Aorta (tissue), 5 donors: Measurements from ENCODE around the gene FAM120A. TPM values are rescaled to one million over a fixed set of nuclear protein-coding genes. Genes with fewer than 3 reads are reported as not detected.

Experiments
- ATAC-seq: fragments of 200-7000 bp; cut with Tn5 transposase; one replicate; pipeline ENCODE4 v1.9.1; 2022; ENCODE audit warnings: moderate library complexity; ENCODE audit not compliant: low FRiP score
- DNase-seq, 2 donors: peaks; one replicate each; pipeline ENCODE4 v3.0.0-alpha.2; 2020
- H3K27ac ChIP-seq, 2 donors: one replicate each; pipeline ENCODE4 v1.5.1; 2013; ENCODE audit warnings: low read length in 2 of 2, mild to moderate bottlenecking in 2 of 2, moderate library complexity in 2 of 2, control low read depth in 1 of 2, inconsistent platforms in 1 of 2, low read depth in 1 of 2
- H3K27me3 ChIP-seq, 2 donors: one replicate each; pipeline ENCODE4 v1.6.1; 2013; ENCODE audit warnings: control low read depth in 1 of 2, low read length in 1 of 2, mild to moderate bottlenecking in 1 of 2, moderate library complexity in 1 of 2; ENCODE audit not compliant: insufficient read depth in 2 of 2, control insufficient read depth in 1 of 2
- H3K36me3 ChIP-seq, 2 donors: one replicate each; pipeline ENCODE4 v1.6.1; 2013; ENCODE audit warnings: control low read depth in 1 of 2, low read length in 1 of 2, mild to moderate bottlenecking in 1 of 2; ENCODE audit not compliant: insufficient read depth in 2 of 2, control insufficient read depth in 1 of 2
- H3K4me1 ChIP-seq, 2 donors: one replicate each; pipeline ENCODE4 v1.6.1; 2013; ENCODE audit warnings: low read length in 2 of 2, control low read depth in 1 of 2, mild to moderate bottlenecking in 1 of 2, moderate library complexity in 1 of 2; ENCODE audit not compliant: insufficient read depth in 2 of 2, control insufficient read depth in 1 of 2
- H3K4me3 ChIP-seq, 2 donors: one replicate each; pipeline ENCODE4 v1.5.1; 2013; ENCODE audit warnings: low read length in 2 of 2, control low read depth in 1 of 2, mild to moderate bottlenecking in 1 of 2
- H3K9me3 ChIP-seq: one replicate; pipeline ENCODE4 v1.6.1; 2013; ENCODE audit warnings: mild to moderate bottlenecking, low read length; ENCODE audit not compliant: control insufficient read depth
- WGBS, 2 donors: extraction: QIAGEN DNeasy Blood & Tissue Kit; methylation state at CpG; one replicate each; pipeline ENCODE4 v1.1.7; 2013; 5-methylcytosine and 5-hydroxymethylcytosine counted together
- intact Hi-C, 2 donors: fragments of 100-400 bp; cut with DNase I; formaldehyde crosslinking; loops; one replicate each; pipeline versions ENCODE4 v1.14.2 to v1.15.0; 2022
- polyA plus RNA-seq, 2 donors: library from polyadenylated mRNA; stranded (reverse); fragments of 200-250 nt; gene quantifications; one replicate each; pipeline ENCODE4 v1.2.3, GENCODE V29; 2013
- total RNA-seq, 2 donors: library from RNA; stranded (reverse); fragmentation: NEBNext Ultra II Directional; extraction: Animal tissue kit (Norgen Biotek cat#: 25700); gene quantifications; one replicate each; pipeline ENCODE4 v1.2.1, GENCODE V29; 2021
- donor health status: healthy with polysubstance abuse.
- donor health status: Bipolar disorder and iron deficiency.
- donor health status: DM: no; HTN: no; CAD: no.
- donor health status: DM: no; HTN: no; CAD: no.
- donor health status: DM: yes; HTN: yes; CAD: no.

FAM120A gene
- total and polyA plus RNA-seq, 4 donors, result 30.7 to 88.6 (median 61.3) TPM

DNA sequence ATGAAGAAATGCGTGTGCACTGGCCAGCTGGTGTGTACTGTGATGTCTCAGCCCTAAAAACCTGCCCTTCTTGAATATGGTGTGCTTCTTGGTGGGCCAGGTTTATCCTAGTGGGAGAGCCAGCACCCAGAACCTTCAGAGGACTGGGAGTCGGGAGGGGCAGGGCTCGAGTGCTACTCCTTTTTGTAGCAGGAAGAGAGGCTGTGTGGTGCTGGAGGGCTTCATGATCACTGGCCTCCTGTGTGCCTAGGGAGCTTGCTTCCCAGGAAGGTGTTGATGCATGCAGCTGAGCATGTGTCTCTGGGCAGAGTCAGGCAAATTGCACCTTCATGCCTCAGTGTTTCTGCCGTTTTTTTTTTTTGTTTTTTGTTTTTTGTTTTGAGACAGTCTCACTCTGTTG lies 144.9 kb downstream of the FAM120A start:
- DNase-seq, result peak; percentile 26 to 48
- Histone ChIP-seq H3K4me3 (no peak overlapping the region), H3K36me3 (no peaks in the 10 kb centered on the region), H3K9me3 (no peaks in the 10 kb centered on the region), H3K27me3 (no peaks in the 10 kb centered on the region), H3K27ac (no peak overlapping the region), H3K4me1 (no peaks in the 10 kb centered on the region)
- WGBS, 2 donors, result 81 to 83% methylated on average over 4 of the region's 4 CpGs
- ATAC-seq, result no peak
- intact Hi-C loops, result no loop called here

DNA sequence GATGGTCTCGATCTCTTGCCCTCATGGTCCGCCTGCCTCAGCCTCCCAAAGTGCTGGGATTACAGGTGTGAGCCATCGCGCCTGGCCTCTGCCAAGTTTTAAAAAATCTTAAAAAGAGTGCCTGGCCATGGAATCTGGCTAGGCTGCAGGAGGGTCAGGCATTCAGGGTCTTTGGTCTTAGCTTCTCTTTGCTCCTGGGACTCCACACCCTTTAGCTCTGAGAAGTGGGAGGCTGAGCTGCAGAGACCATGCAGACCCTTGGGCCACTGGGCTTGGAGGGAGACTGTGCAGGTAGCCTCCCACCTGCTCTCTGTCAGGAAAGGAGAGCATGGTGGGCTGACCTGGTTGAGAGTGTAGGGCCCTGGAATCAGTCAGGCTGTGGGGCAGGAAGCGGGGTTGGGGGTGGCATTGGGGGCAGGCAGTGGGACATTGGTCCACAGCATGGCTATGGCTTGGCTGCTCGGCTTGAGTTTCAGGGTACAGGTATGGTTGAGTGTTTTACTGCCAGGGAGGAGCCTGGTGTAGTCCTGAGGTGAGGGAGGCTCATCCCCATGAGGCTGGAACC lies 145.7 kb downstream of the FAM120A start:
- ATAC-seq, result no peak
- Histone ChIP-seq H3K27ac (no peak overlapping the region), H3K9me3 (no peaks in the 10 kb centered on the region), H3K4me3 (no peak overlapping the region), H3K36me3 (no peaks in the 10 kb centered on the region), H3K27me3 (no peaks in the 10 kb centered on the region), H3K4me1 (no peaks in the 10 kb centered on the region)
- intact Hi-C loops, result no loop called here
- WGBS, 2 donors, result 94 to 98% methylated on average over 6 of the region's 6 CpGs
- DNase-seq, result peak; percentile 13 to 35

DNA sequence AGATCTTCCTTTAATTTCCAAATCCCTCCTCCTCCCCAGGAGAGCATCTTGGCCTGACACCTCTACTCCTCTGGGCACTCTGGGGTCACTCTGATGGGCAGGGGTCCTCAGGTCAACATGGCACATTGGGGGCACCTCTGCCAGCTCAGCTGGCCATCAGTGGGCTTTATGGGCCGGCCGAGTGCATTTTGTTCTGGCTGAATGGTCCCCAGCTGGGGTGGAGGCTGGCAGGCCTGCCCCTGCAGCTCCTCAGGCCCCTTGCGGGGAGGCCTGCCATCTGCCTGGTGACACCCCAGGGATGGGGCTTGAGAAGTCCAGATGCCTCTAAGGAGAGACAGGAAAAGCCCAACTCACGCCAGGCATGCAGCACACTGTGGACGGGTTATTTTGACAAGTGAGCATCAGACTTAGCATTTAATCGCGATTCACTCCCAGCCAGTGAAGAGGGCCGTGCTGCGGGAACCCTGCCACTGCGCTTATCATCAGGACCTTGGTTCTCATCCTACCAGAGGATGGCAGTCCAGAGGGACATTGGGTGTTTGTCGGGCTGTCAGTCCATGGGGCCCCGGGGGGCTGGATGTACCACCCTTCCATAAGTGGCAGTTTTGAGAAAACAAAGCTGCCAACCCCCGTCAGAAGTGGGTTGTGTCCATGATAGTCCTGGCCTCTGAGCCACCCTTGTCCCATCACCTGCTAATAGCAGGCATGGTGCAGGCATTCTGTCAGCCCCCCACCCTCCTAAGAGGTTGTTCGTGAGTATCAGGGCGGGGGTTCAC lies 146.6 kb downstream of the FAM120A start:
- WGBS, 2 donors, result 76 to 82% methylated on average over 15 of the region's 15 CpGs
- no peaks in the 10 kb centered on the region for H3K4me1 ChIP-seq
- no peaks in the 10 kb centered on the region for H3K27me3 ChIP-seq
- no peak overlapping the region for H3K27ac ChIP-seq
- H3K4me3 ChIP-seq, result no peak overlapping the region
- no peak for ATAC-seq
- intact Hi-C loops, result no loop called here
- peak; percentile 35 to 54 for DNase-seq
- no peaks in the 10 kb centered on the region for H3K36me3 ChIP-seq
- no peaks in the 10 kb centered on the region for H3K9me3 ChIP-seq

DNA sequence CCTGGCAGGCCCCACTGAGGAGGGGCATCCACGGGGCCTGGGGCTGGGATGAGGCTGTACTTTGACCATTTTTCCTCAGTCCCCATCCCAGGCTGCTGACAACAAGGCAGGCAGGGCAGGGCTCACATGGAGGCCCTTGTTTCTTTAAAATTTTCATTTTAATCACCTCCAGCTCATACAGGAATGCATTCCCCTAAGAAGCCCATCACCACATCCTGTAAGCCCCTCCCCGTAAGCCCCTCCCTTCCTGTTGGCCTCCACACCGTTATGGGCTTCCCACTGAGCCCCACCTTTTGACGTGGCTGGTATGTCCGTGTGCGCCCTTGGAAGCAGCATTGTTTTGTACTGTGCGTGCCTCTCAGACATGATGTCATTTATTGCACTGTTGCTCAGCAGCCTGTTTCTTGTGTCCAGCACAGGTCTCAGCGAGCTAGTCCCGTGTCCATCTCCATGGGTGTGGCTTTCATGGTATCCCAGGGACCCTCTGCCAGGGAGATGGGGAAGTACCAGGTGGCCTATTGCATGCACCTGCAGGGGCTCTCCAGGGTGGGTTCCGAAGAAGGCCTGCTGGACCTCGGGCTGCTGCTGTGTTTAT lies 147.3 kb downstream of the FAM120A start:
- no peaks in the 10 kb centered on the region for H3K4me1 ChIP-seq
- ATAC-seq (no peak), DNase-seq (peak; percentile 38 to 61)
- intact Hi-C loops, result no loop called here
- H3K27me3 ChIP-seq, result no peaks in the 10 kb centered on the region
- no peaks in the 10 kb centered on the region for H3K9me3 ChIP-seq
- H3K4me3 ChIP-seq, result no peak overlapping the region
- no peak overlapping the region for H3K27ac ChIP-seq
- no peaks in the 10 kb centered on the region for H3K36me3 ChIP-seq
- WGBS, 2 donors, result 48% methylated on average over 11 of the region's 11 CpGs

DNA sequence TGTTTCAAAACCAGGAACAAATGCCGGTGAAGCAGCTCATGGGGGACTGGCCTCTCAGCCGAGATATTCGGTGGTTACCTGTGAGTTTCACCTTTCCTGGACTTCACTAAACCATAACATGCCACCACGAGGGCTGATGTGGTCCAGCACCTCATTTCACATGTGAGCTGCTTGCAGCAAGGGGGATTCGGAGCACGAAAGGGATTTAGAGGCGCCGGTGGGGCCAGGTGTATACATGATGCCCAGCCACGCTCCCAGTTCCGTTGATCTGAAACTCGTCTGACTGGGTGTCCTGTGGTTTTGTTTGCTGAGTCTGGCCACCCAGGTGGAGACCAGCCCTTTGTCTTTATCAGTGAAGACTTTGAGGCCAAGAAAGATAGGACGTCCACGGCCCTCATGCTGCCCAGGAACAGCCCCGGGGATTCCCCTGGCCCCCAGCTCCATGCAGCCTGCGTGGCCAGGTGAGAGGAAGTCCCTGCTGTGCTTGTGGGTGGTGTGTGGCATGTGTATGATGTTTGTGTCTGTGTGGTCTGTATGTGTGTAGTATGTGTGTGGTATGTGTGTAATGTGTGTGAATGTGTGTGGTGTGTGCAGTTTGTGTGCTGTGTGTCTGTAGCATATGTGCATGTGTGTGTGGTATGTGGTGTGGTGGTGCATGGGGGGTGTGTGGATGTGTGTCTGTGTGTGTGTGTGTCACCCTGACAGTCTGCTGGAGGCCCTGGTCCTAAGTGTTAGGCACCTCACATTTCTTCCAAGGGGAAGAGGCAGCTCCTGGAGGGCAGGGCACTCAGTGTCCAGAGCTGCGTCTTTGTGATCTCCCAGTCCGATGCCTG lies 148.3 kb downstream of the FAM120A start:
- DNase-seq, result peak; percentile 46 to 59
- intact Hi-C loops, result no loop called here
- no peaks in the 10 kb centered on the region for H3K4me1 ChIP-seq

DNA sequence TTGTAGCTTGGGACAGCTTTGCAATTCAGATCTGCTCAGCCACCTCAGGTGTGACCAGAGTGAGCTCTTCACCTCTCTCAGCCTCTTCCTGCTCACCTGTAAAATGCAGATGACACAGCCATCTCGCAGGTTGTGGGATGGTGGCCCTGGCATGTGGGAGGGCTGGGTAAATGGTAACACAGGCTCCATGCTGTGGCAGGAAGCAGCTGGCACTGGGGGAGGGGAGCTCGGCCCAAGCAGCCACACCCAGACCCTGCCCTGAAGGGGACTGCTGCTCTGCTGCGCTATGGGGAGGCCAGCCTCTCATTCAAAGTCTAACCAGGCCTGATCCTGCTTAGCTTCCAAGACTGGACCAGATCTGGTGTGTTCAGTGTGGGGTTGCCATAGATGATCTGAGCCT lies 149.0 kb downstream of the FAM120A start:
- DNase-seq (peak; percentile 26 to 50), ATAC-seq (no peak)
- Histone ChIP-seq H3K36me3 (no peaks in the 10 kb centered on the region), H3K4me1 (no peaks in the 10 kb centered on the region), H3K27me3 (no peaks in the 10 kb centered on the region), H3K4me3 (no peak overlapping the region), H3K27ac (no peak overlapping the region), H3K9me3 (no peaks in the 10 kb centered on the region)
- intact Hi-C loops, result no loop called here
- 67 to 70% methylated on average over 3 of the region's 3 CpGs for WGBS, 2 donors

More for the DNA sequence above, 148.3 kb downstream of the FAM120A start:
- Histone ChIP-seq H3K27ac (no peak overlapping the region), H3K4me3 (no peak overlapping the region), H3K36me3 (no peaks in the 10 kb centered on the region), H3K9me3 (no peaks in the 10 kb centered on the region), H3K27me3 (no peaks in the 10 kb centered on the region)
- WGBS, 2 donors, result 75 to 86% methylated on average over 17 of the region's 17 CpGs
- ATAC-seq, result no peak

DNA sequence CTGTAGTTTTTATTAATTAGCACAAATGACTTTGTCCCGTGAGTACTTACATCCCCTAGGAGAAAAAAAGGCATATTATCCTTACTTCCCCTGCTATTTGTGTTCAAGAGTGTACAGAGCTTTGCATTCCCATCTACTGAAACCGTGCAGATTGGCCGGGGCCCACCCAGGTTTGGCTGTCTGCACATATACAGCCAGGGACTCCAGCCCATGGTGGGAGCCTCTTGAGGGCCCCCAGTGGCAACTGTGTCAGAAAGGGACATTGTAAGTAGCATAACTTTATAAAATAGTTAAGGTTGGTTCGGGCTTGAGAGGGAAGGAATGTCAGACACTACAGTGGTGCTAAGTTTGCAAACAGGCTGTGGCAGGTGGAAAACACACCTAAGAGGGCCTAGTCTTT lies 149.6 kb downstream of the FAM120A start:
- WGBS, 2 donors, result 59 to 74% methylated on average over 4 of the region's 4 CpGs
- ATAC-seq (no peak), DNase-seq (peak; percentile 29 to 66)
- Histone ChIP-seq H3K9me3 (no peaks in the 10 kb centered on the region), H3K4me3 (no peak overlapping the region), H3K27ac (no peak overlapping the region), H3K27me3 (no peaks in the 10 kb centered on the region), H3K36me3 (no peaks in the 10 kb centered on the region), H3K4me1 (no peaks in the 10 kb centered on the region)
- intact Hi-C loops, result no loop called here

DNA sequence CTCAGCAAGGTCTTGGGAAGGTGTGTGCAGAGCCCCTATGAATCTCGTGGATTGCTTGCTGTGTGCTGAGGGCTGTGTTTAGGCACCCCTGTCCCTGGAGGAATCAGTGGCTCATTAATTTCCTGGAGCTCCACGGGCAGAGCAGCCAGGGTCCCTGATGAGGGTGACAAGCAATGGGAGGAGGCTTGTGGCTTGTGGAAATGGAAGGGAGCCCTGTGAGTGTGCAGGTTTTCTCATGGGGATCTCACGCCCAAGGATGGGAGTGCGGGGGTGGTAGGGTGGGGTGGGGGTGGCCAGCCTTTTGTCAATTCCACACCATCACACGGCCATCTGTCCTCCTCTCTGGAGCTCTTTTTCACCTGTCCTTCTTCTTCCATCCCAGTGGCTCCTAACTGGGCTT lies 150.2 kb downstream of the FAM120A start:
- 69 to 73% methylated on average over 5 of the region's 5 CpGs for WGBS, 2 donors
- Histone ChIP-seq H3K36me3 (no peaks in the 10 kb centered on the region), H3K4me1 (no peaks in the 10 kb centered on the region), H3K9me3 (no peaks in the 10 kb centered on the region), H3K4me3 (no peak overlapping the region), H3K27ac (no peak overlapping the region), H3K27me3 (no peaks in the 10 kb centered on the region)
- ATAC-seq (no peak), DNase-seq (no peak)
- intact Hi-C loops, result no loop called here
